WTC11 (cell line): ENCODE data around the gene IMP3. TPM values are rescaled to one million over a fixed set of nuclear protein-coding genes. Genes with fewer than 3 reads are reported as not detected.
"Not testable (repeated sequence)": the region's sequence is repeated elsewhere in the genome, so short reads cannot be mapped to it uniquely, and the experiment has no call there.

ENCODE experiments used
- ATAC-seq: fragments of 200-7000 bp; cut with Tn5 transposase; 2 replicates; pipeline ENCODE4 v1.10.0; 2021; ENCODE audit warnings: mild to moderate bottlenecking, moderate library complexity
- CTCF ChIA-PET: fragments of 300-600 bp; sonication (Branson Sonifier 250); formaldehyde crosslinking; loops from one replicate; lab custom pipeline; 2021; ENCODE audit warnings: antibody characterized with exemption; lab: Charles Lee
- POLR2A ChIA-PET: fragments of 350-600 bp; sonication (Branson Sonifier 250); formaldehyde crosslinking; loops from one replicate; lab custom pipeline; 2021; ENCODE audit warnings: antibody characterized with exemption; lab: Charles Lee
- DNase-seq: peaks from one replicate; pipeline ENCODE4 v3.0.0; 2021; ENCODE audit warnings: low spot score
- H3K27ac Mint-ChIP-seq: 2 replicates; pipeline ENCODE4 v1.8.0; 2021; ENCODE audit warnings: mixed read lengths
- H3K27me3 Mint-ChIP-seq: 2 replicates; pipeline ENCODE4 v1.8.0; 2021; ENCODE audit warnings: low read depth, mild to moderate bottlenecking, moderate library complexity, mixed read lengths
- H3K36me3 Mint-ChIP-seq: 2 replicates; pipeline ENCODE4 v1.8.0; 2021; ENCODE audit warnings: mixed read lengths
- H3K4me1 Mint-ChIP-seq: 2 replicates; pipeline ENCODE4 v1.8.0; 2022; ENCODE audit warnings: mixed read lengths
- H3K4me3 Mint-ChIP-seq: 2 replicates; pipeline ENCODE4 v1.8.0; 2021; ENCODE audit warnings: mild to moderate bottlenecking, moderate library complexity, mixed read lengths
- H3K9me3 Mint-ChIP-seq: 2 replicates; pipeline ENCODE4 v1.8.0; 2021; ENCODE audit warnings: mixed read lengths
- CBFB ChIP-seq: sonication (generic); formaldehyde crosslinking; IDR thresholded peaks from 2 replicates; pipeline ENCODE4 v1.8.1; 2022; ENCODE audit warnings: mild to moderate bottlenecking, low read depth, missing genetic modification reagents
- CREB1 ChIP-seq: sonication (generic); formaldehyde crosslinking; IDR thresholded peaks from 2 replicates; pipeline ENCODE4 v1.8.0; 2023; ENCODE audit warnings: mild to moderate bottlenecking, missing genetic modification reagents
- ELF4 ChIP-seq: sonication (generic); formaldehyde crosslinking; IDR thresholded peaks from 2 replicates; pipeline ENCODE4 v1.8.1; 2022; ENCODE audit warnings: low read depth, mild to moderate bottlenecking, moderate library complexity, missing genetic modification reagents
- FOXJ3 ChIP-seq: sonication (generic); formaldehyde crosslinking; IDR thresholded peaks from 2 replicates; pipeline ENCODE4 v1.9.0; 2021; ENCODE audit warnings: missing genetic modification reagents, mild to moderate bottlenecking, borderline replicate concordance
- RORB ChIP-seq: fragments of 250-450 bp; sonication (Bioruptor Pico); IDR thresholded peaks from 2 replicates; pipeline ENCODE4 v1.9.0; 2021; ENCODE audit warnings: mild to moderate bottlenecking
- SMAD3 ChIP-seq: sonication (generic); formaldehyde crosslinking; IDR thresholded peaks from 2 replicates; pipeline ENCODE4 v1.8.0; 2022; ENCODE audit warnings: missing genetic modification reagents, mild to moderate bottlenecking, borderline replicate concordance
- SOX15 ChIP-seq: fragments of 250-450 bp; sonication (Bioruptor Pico); IDR thresholded peaks from 2 replicates; pipeline ENCODE4 v1.9.0; 2021; ENCODE audit warnings: mild to moderate bottlenecking
- TCF7 ChIP-seq: sonication (generic); formaldehyde crosslinking; IDR thresholded peaks from 2 replicates; pipeline ENCODE4 v1.8.0; 2022; ENCODE audit warnings: mild to moderate bottlenecking, low read depth, missing genetic modification reagents, moderate library complexity
- ZNF121 ChIP-seq: sonication (generic); formaldehyde crosslinking; IDR thresholded peaks from 2 replicates; pipeline ENCODE4 v1.8.0; 2023; ENCODE audit warnings: missing genetic modification reagents
- ZNF219 ChIP-seq: sonication (generic); formaldehyde crosslinking; IDR thresholded peaks from 2 replicates; pipeline ENCODE4 v1.8.0; 2023; ENCODE audit warnings: missing genetic modification reagents, mild to moderate bottlenecking, borderline replicate concordance
- ZNF317 ChIP-seq: sonication (generic); formaldehyde crosslinking; IDR thresholded peaks from 2 replicates; pipeline ENCODE4 v1.8.1; 2023; ENCODE audit warnings: low read depth, mild to moderate bottlenecking, moderate library complexity, missing genetic modification reagents, borderline replicate concordance
- ZNF396 ChIP-seq: fragments of 250-450 bp; sonication (Bioruptor Pico); IDR thresholded peaks from 2 replicates; pipeline ENCODE4 v1.8.0; 2021; ENCODE audit warnings: mild to moderate bottlenecking, moderate library complexity, borderline replicate concordance
- total RNA-seq: library from RNA; stranded (reverse); gene quantifications from 3 replicates; pipeline ENCODE4 v1.2.3, GENCODE V29; 2021
- TF ChIP-seq, protein P1 (sequence below): fragments of 250-450 bp; sonication (Bioruptor Pico); IDR thresholded peaks from 2 replicates; pipeline ENCODE4 v1.9.0; 2021; ENCODE audit warnings: moderate library complexity, mild to moderate bottlenecking, inconsistent platforms, borderline replicate concordance
- TF ChIP-seq, protein P2 (sequence below): sonication (generic); formaldehyde crosslinking; IDR thresholded peaks from 2 replicates; pipeline ENCODE4 v1.8.1; 2023; ENCODE audit warnings: mild to moderate bottlenecking, moderate library complexity, missing genetic modification reagents
- TF ChIP-seq, protein P3 (sequence below): sonication (generic); formaldehyde crosslinking; IDR thresholded peaks from 2 replicates; pipeline ENCODE4 v1.8.0; 2022; ENCODE audit warnings: missing genetic modification reagents
- TF ChIP-seq, protein P4 (sequence below): sonication (generic); formaldehyde crosslinking; conservative IDR thresholded peaks from 2 replicates; pipeline ENCODE4 v1.8.1; 2022; ENCODE audit warnings: mild to moderate bottlenecking, missing genetic modification reagents
- TF ChIP-seq, protein P5 (sequence below): sonication (generic); formaldehyde crosslinking; IDR thresholded peaks from 2 replicates; pipeline ENCODE4 v1.8.1; 2022; ENCODE audit warnings: mild to moderate bottlenecking, moderate library complexity, missing genetic modification reagents
- TF ChIP-seq, protein P6 (sequence below): sonication (generic); formaldehyde crosslinking; IDR thresholded peaks from 2 replicates; pipeline ENCODE4 v1.8.0; 2022; ENCODE audit warnings: mild to moderate bottlenecking, missing genetic modification reagents
- TF ChIP-seq, protein P7 (sequence below): fragments of 250-450 bp; sonication (Bioruptor Pico); IDR thresholded peaks from 2 replicates; pipeline ENCODE4 v1.9.0; 2021; ENCODE audit warnings: mild to moderate bottlenecking, borderline replicate concordance

The IMP3 gene
- total RNA-seq, 1 experiment from 2014 or later: 107 TPM

DNA sequence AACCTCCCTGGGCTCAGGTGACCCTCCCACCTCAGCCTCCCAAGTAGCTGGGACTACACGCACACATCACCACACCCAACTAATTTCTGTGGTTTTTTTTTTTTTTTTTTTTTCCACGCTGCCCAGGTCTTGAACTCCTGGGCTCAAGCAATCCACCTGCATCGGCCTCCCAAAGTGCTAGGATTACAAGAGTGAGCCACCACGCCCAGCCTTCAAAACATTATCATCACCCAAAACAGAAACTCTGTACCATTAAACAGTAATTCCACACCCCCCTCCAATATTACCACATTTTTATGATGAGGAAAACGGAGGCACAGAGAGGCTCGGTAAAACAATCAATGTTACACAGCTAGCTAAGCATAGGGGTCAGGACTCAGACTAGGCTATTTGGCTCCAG, 4.0 kb downstream of the IMP3 start:
- DNase-seq (no peak), ATAC-seq (no peak)
- H3K27me3 Mint-ChIP-seq: no peaks in the 10 kb centered on the region
- TF ChIP-seq ZNF396 (CRISPR knock-in tag): no peak
- TF ChIP-seq, protein P1, sequence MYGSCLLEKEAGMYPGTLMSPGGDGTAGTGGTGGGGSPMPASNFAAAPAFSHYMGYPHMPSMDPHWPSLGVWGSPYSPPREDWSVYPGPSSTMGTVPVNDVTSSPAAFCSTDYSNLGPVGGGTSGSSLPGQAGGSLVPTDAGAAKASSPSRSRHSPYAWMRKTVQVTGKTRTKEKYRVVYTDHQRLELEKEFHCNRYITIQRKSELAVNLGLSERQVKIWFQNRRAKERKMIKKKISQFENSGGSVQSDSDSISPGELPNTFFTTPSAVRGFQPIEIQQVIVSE (CRISPR knock-in tag): no peak
- TF ChIP-seq, protein P2, sequence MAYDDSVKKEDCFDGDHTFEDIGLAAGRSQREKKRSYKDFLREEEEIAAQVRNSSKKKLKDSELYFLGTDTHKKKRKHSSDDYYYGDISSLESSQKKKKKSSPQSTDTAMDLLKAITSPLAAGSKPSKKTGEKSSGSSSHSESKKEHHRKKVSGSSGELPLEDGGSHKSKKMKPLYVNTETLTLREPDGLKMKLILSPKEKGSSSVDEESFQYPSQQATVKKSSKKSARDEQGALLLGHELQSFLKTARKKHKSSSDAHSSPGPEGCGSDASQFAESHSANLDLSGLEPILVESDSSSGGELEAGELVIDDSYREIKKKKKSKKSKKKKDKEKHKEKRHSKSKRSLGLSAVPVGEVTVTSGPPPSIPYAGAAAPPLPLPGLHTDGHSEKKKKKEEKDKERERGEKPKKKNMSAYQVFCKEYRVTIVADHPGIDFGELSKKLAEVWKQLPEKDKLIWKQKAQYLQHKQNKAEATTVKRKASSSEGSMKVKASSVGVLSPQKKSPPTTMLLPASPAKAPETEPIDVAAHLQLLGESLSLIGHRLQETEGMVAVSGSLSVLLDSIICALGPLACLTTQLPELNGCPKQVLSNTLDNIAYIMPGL (CRISPR knock-in tag): no peak
- TF ChIP-seq TCF7 (CRISPR knock-in tag): no peak
- TF ChIP-seq, protein P3, sequence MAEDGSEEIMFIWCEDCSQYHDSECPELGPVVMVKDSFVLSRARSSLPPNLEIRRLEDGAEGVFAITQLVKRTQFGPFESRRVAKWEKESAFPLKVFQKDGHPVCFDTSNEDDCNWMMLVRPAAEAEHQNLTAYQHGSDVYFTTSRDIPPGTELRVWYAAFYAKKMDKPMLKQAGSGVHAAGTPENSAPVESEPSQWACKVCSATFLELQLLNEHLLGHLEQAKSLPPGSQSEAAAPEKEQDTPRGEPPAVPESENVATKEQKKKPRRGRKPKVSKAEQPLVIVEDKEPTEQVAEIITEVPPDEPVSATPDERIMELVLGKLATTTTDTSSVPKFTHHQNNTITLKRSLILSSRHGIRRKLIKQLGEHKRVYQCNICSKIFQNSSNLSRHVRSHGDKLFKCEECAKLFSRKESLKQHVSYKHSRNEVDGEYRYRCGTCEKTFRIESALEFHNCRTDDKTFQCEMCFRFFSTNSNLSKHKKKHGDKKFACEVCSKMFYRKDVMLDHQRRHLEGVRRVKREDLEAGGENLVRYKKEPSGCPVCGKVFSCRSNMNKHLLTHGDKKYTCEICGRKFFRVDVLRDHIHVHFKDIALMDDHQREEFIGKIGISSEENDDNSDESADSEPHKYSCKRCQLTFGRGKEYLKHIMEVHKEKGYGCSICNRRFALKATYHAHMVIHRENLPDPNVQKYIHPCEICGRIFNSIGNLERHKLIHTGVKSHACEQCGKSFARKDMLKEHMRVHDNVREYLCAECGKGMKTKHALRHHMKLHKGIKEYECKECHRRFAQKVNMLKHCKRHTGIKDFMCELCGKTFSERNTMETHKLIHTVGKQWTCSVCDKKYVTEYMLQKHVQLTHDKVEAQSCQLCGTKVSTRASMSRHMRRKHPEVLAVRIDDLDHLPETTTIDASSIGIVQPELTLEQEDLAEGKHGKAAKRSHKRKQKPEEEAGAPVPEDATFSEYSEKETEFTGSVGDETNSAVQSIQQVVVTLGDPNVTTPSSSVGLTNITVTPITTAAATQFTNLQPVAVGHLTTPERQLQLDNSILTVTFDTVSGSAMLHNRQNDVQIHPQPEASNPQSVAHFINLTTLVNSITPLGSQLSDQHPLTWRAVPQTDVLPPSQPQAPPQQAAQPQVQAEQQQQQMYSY (CRISPR knock-in tag): no peak
- TF ChIP-seq, protein P4, sequence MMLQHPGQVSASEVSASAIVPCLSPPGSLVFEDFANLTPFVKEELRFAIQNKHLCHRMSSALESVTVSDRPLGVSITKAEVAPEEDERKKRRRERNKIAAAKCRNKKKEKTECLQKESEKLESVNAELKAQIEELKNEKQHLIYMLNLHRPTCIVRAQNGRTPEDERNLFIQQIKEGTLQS (CRISPR knock-in tag): no peak
- no peak for TF ChIP-seq RORB (CRISPR knock-in tag)
- TF ChIP-seq SMAD3: no peak
- TF ChIP-seq, protein P5, sequence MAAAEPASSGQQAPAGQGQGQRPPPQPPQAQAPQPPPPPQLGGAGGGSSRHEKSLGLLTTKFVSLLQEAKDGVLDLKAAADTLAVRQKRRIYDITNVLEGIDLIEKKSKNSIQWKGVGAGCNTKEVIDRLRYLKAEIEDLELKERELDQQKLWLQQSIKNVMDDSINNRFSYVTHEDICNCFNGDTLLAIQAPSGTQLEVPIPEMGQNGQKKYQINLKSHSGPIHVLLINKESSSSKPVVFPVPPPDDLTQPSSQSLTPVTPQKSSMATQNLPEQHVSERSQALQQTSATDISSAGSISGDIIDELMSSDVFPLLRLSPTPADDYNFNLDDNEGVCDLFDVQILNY (CRISPR knock-in tag): no peak
- TF ChIP-seq FOXJ3 (CRISPR knock-in tag): no peak
- no peak for TF ChIP-seq ELF4 (CRISPR knock-in tag)
- TF ChIP-seq ZNF219 (CRISPR knock-in tag): no peak
- POLR2A ChIA-PET: interaction anchor here (0.8 to 4.7 kb wide), 3 partner anchors 10 to 1866 kb away, joined by 3 to 23 read pairs (median 9); partner anchors contain the start of genes SNUPN and SNX33
- H3K4me1 Mint-ChIP-seq: peaks cover 41% of the 10 kb centered on the region
- CTCF ChIA-PET: interaction anchor here (0.6 to 1.1 kb wide), 3 partner anchors 12 to 268 kb away, joined by 3 to 4 read pairs (median 3); partner anchors contain the start of gene SNX33
- no peak overlapping the region for H3K4me3 Mint-ChIP-seq
- H3K9me3 Mint-ChIP-seq: no peaks in the 10 kb centered on the region
- H3K27ac Mint-ChIP-seq: no peak overlapping the region
- H3K36me3 Mint-ChIP-seq: no peaks in the 10 kb centered on the region

DNA sequence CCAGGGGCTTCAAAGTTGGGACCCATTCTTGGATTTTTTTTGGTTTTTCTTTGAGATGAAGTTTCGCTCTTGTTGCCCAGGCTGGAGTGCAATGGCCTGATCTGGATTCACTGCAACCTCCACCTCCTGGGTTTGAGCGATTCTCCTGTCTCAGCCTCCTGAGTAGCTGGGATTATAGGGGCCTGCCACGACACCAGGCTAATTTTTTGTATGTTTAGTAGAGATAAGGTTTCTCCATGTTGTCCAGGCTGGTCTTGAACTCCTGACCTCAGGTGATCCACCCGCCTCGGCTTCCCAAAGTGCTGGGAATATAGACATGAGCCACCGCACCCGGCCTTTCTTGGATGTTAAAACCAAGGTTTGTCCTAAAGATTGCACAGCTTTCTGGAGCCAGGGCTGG, 6.1 kb downstream of the IMP3 start:
- Mint-ChIP-seq H3K27ac (peak overlapping the region; percentile 94; the same call in 1 of the 2 replicates), H3K4me1 (peaks cover 35% of the 10 kb centered on the region)
- ATAC-seq, H3K36me3 Mint-ChIP-seq, H3K27me3 Mint-ChIP-seq, DNase-seq, H3K4me3 Mint-ChIP-seq, H3K9me3 Mint-ChIP-seq: not testable (repeated sequence)
- CTCF ChIA-PET: interaction anchor here (0.7 to 1.4 kb wide), 4 partner anchors 14 to 168 kb away, joined by 3 to 8 read pairs (median 3); partner anchors contain the start of gene SNX33
- POLR2A ChIA-PET: interaction anchor here (1.0 kb wide), 1 partner anchor 8 kb away, joined by 4 read pairs; the partner anchor contains the start of gene SNUPN

DNA sequence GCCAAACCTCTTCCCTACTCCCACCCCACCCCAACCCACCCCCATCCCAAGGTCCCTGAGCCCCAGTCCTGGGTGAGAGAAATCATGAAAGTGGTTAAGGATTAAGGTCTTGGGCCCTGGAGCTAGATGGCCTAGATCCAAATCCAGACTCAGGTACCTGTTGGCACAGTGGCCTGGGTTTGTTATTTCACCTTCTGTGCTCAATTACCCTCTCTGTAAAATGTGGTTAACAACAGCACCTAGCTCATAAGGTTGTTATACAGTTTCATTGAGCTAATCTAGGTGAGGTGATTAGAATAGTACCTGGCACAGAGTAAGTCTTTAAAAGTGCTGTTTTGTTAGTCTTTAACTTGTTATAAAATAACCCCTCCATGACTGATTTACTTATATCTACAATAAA, 8.1 kb downstream of the IMP3 start:
- H3K27ac Mint-ChIP-seq: no peak overlapping the region
- H3K4me1 Mint-ChIP-seq: peaks cover 20% of the 10 kb centered on the region
- no peaks in the 10 kb centered on the region for H3K9me3 Mint-ChIP-seq
- no peaks in the 10 kb centered on the region for H3K36me3 Mint-ChIP-seq
- POLR2A ChIA-PET: no interaction called here
- ATAC-seq (no peak), DNase-seq (no peak)
- no peak overlapping the region for H3K4me3 Mint-ChIP-seq
- no peaks in the 10 kb centered on the region for H3K27me3 Mint-ChIP-seq
- CTCF ChIA-PET: no interaction called here
- TF ChIP-seq ZNF121 (CRISPR knock-in tag) (no peak), SOX15 (CRISPR knock-in tag) (no peak), ZNF317 (CRISPR knock-in tag) (no peak), TCF7 (CRISPR knock-in tag) (no peak), CBFB (no peak), CREB1 (CRISPR knock-in tag) (no peak), ZNF396 (CRISPR knock-in tag) (no peak)
- TF ChIP-seq, protein P6, sequence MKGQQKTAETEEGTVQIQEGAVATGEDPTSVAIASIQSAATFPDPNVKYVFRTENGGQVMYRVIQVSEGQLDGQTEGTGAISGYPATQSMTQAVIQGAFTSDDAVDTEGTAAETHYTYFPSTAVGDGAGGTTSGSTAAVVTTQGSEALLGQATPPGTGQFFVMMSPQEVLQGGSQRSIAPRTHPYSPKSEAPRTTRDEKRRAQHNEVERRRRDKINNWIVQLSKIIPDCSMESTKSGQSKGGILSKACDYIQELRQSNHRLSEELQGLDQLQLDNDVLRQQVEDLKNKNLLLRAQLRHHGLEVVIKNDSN (CRISPR knock-in tag): no peak
- TF ChIP-seq, protein P7, sequence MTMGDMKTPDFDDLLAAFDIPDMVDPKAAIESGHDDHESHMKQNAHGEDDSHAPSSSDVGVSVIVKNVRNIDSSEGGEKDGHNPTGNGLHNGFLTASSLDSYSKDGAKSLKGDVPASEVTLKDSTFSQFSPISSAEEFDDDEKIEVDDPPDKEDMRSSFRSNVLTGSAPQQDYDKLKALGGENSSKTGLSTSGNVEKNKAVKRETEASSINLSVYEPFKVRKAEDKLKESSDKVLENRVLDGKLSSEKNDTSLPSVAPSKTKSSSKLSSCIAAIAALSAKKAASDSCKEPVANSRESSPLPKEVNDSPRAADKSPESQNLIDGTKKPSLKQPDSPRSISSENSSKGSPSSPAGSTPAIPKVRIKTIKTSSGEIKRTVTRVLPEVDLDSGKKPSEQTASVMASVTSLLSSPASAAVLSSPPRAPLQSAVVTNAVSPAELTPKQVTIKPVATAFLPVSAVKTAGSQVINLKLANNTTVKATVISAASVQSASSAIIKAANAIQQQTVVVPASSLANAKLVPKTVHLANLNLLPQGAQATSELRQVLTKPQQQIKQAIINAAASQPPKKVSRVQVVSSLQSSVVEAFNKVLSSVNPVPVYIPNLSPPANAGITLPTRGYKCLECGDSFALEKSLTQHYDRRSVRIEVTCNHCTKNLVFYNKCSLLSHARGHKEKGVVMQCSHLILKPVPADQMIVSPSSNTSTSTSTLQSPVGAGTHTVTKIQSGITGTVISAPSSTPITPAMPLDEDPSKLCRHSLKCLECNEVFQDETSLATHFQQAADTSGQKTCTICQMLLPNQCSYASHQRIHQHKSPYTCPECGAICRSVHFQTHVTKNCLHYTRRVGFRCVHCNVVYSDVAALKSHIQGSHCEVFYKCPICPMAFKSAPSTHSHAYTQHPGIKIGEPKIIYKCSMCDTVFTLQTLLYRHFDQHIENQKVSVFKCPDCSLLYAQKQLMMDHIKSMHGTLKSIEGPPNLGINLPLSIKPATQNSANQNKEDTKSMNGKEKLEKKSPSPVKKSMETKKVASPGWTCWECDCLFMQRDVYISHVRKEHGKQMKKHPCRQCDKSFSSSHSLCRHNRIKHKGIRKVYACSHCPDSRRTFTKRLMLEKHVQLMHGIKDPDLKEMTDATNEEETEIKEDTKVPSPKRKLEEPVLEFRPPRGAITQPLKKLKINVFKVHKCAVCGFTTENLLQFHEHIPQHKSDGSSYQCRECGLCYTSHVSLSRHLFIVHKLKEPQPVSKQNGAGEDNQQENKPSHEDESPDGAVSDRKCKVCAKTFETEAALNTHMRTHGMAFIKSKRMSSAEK: no peak
